SK-N-SH treated with all-trans-retinoic acid at 6 μM for 48 hours (cell line): ENCODE results near the gene CFAP74.

Experiments
- ATAC-seq: fragments of 200-7000 bp; cut with Tn5 transposase; 3 replicates; pipeline ENCODE4 v1.9.1; 2020; ENCODE audit warnings: mild to moderate bottlenecking, moderate library complexity
- ARNTL ChIP-seq: fragments of 450-650 bp; formaldehyde crosslinking; IDR thresholded peaks from 2 replicates; pipeline ENCODE4 v1.5.0; 2020; ENCODE audit warnings: low read depth, mild to moderate bottlenecking, moderate library complexity, borderline replicate concordance
- BACH2 ChIP-seq: fragments of 250-450 bp; sonication (Bioruptor Pico); IDR thresholded peaks from 2 replicates; pipeline ENCODE4 v1.9.0; 2021; ENCODE audit warnings: mild to moderate bottlenecking, borderline replicate concordance
- CSDC2 ChIP-seq: fragments of 250-450 bp; sonication (Bioruptor Pico); IDR thresholded peaks from 2 replicates; pipeline ENCODE4 v1.5.0; 2020; ENCODE audit warnings: mild to moderate bottlenecking, moderate library complexity
- ESRRG ChIP-seq: fragments of 250-450 bp; sonication (Bioruptor Pico); IDR thresholded peaks from 2 replicates; pipeline ENCODE4 v1.6.1; 2021; ENCODE audit warnings: mild to moderate bottlenecking
- GLIS3 ChIP-seq: fragments of 250-450 bp; sonication (Bioruptor Pico); IDR thresholded peaks from 2 replicates; pipeline ENCODE4 v1.5.0; 2020; ENCODE audit warnings: mild to moderate bottlenecking, moderate library complexity
- ISL1 ChIP-seq: fragments of 250-450 bp; sonication (Bioruptor Pico); IDR thresholded peaks from 2 replicates; pipeline ENCODE4 v2.1.2; 2022; ENCODE audit warnings: mild to moderate bottlenecking, moderate library complexity
- PATZ1 ChIP-seq: fragments of 250-450 bp; sonication (Bioruptor Pico); IDR thresholded peaks from 2 replicates; pipeline ENCODE4 v1.8.0; 2020; ENCODE audit warnings: mild to moderate bottlenecking, moderate library complexity, borderline replicate concordance
- POU6F1 ChIP-seq: fragments of 250-450 bp; sonication (Bioruptor Pico); IDR thresholded peaks from 2 replicates; pipeline ENCODE4 v1.8.0; 2021; ENCODE audit warnings: low read depth, mild to moderate bottlenecking, moderate library complexity, borderline replicate concordance
- RARB ChIP-seq: fragments of 250-450 bp; sonication (Bioruptor Pico); IDR thresholded peaks from 2 replicates; pipeline ENCODE4 v1.8.0; 2021; ENCODE audit warnings: mild to moderate bottlenecking, moderate library complexity
- TCF4 ChIP-seq: fragments of 250-450 bp; sonication (Bioruptor Pico); IDR thresholded peaks from 2 replicates; pipeline ENCODE4 v1.8.0; 2021; ENCODE audit warnings: mild to moderate bottlenecking, moderate library complexity, borderline replicate concordance
- TSHZ2 ChIP-seq: fragments of 250-450 bp; sonication (Bioruptor Pico); IDR thresholded peaks from 2 replicates; pipeline ENCODE4 v1.5.0; 2020; ENCODE audit warnings: mild to moderate bottlenecking, moderate library complexity
- ZC3H10 ChIP-seq: fragments of 250-450 bp; sonication (Bioruptor Pico); IDR thresholded peaks from 2 replicates; pipeline ENCODE4 v1.5.1; 2021; ENCODE audit warnings: mild to moderate bottlenecking, moderate library complexity
- ZFP3 ChIP-seq: fragments of 250-450 bp; sonication (Bioruptor Pico); IDR thresholded peaks from 2 replicates; pipeline ENCODE4 v1.5.0; 2020; ENCODE audit warnings: mild to moderate bottlenecking, moderate library complexity
- ZFP30 ChIP-seq: fragments of 450-650 bp; formaldehyde crosslinking; IDR thresholded peaks from 2 replicates; pipeline ENCODE4 v1.5.0; 2022; ENCODE audit warnings: mild to moderate bottlenecking, moderate library complexity
- ZNF565 ChIP-seq: fragments of 450-650 bp; formaldehyde crosslinking; conservative IDR thresholded peaks from 2 replicates; pipeline ENCODE4 v1.5.0; 2020; ENCODE audit warnings: low read depth, mild to moderate bottlenecking, moderate library complexity
- ZNF70 ChIP-seq: fragments of 450-650 bp; formaldehyde crosslinking; IDR thresholded peaks from 2 replicates; pipeline ENCODE4 v1.5.0; 2020; ENCODE audit warnings: mild to moderate bottlenecking, moderate library complexity
- ZNF8 ChIP-seq: fragments of 450-650 bp; formaldehyde crosslinking; IDR thresholded peaks from 2 replicates; pipeline ENCODE4 v1.5.0; 2020; ENCODE audit warnings: mild to moderate bottlenecking, moderate library complexity
- TF ChIP-seq, protein P1 (sequence below): fragments of 250-450 bp; sonication (Bioruptor Pico); IDR thresholded peaks from 2 replicates; pipeline ENCODE4 v1.5.1; 2021; ENCODE audit warnings: mild to moderate bottlenecking, moderate library complexity
- TF ChIP-seq, protein P2 (sequence below): fragments of 250-450 bp; sonication (Bioruptor Pico); IDR thresholded peaks from 2 replicates; pipeline ENCODE4 v1.5.1; 2020; ENCODE audit warnings: low read depth, mild to moderate bottlenecking, moderate library complexity

Gene CFAP74

GRCh38 chr1:1908506-1908791, 95.1 kb downstream of the CFAP74 start:
- ATAC-seq: peak; percentile 16

GRCh38 chr1:1907098-1907736, 96.4 kb downstream of the CFAP74 start:
- ATAC-seq: no peak
- TF ChIP-seq GLIS3 (CRISPR knock-in tag) (no peak), TCF4 (no peak), ISL1 (no peak), POU6F1 (CRISPR knock-in tag) (no peak), ZNF565 (CRISPR knock-in tag) (no peak), ZNF8 (CRISPR knock-in tag) (no peak), PATZ1 (CRISPR knock-in tag) (no peak), ARNTL (CRISPR knock-in tag) (no peak), ZFP30 (CRISPR knock-in tag) (no peak), TSHZ2 (no peak)
- TF ChIP-seq, protein P1, sequence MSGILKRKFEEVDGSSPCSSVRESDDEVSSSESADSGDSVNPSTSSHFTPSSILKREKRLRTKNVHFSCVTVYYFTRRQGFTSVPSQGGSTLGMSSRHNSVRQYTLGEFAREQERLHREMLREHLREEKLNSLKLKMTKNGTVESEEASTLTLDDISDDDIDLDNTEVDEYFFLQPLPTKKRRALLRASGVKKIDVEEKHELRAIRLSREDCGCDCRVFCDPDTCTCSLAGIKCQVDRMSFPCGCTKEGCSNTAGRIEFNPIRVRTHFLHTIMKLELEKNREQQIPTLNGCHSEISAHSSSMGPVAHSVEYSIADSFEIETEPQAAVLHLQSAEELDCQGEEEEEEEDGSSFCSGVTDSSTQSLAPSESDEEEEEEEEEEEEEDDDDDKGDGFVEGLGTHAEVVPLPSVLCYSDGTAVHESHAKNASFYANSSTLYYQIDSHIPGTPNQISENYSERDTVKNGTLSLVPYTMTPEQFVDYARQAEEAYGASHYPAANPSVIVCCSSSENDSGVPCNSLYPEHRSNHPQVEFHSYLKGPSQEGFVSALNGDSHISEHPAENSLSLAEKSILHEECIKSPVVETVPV (CRISPR knock-in tag): no peak
- TF ChIP-seq, all 23 proteins: peak for 0

More at GRCh38 chr1:1908506-1908791, 95.1 kb downstream of the CFAP74 start:
- TF ChIP-seq ESRRG (no peak), CSDC2 (no peak), ISL1 (no peak), ZFP3 (CRISPR knock-in tag) (no peak), BACH2 (CRISPR knock-in tag) (no peak)

DNA sequence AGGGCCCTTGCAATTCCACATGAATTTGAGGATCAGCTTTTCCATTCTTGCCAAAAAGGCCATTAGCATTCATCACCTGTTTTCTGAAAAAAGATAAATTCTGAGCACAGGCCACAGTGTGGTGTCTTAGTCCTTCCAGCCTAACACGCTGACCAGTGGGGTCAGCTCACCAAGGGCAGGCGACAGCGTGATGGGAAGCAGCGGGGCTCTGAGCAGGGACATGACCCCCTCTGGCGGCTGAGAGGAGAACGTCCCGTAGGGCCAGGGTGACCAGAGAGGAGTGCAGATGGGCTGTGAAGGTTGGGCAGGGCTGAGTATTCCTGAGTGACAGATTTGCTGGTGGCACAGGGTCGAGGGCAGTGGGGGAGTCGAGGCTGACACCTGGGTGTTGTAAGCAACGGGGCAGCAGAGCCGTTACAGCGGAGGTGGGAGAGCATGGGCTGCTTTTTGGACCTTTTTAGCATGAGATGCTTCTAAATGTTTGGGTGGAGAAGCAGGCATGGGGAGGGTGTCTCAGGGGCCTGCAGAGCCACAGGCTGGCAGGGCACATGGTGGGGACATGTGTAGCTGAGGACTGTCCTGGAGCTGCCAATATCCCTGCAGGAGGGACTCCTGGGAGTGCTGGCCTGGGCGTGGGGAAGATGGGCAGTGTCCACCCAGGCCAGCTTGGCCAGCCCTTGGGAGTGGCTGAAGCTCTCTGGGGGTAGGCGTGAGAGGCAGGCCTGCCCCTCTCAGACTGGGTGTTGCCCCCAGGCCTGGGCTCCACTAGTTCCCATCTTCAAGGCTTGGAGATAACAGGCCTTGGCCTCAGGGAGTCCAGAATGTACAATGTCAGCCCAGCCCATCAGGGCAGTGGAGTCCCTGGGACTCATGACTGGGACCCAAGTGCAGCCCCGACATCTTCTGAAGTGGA, 97.1 kb downstream of the CFAP74 start:
- ATAC-seq: peak; percentile 87
- TF ChIP-seq ZNF8 (CRISPR knock-in tag): no peak
- no peak for TF ChIP-seq ZFP3 (CRISPR knock-in tag)
- no peak for TF ChIP-seq POU6F1 (CRISPR knock-in tag)
- peak; percentile 59; the same call in 1 of the 2 replicates for TF ChIP-seq ZNF70 (CRISPR knock-in tag)
- TF ChIP-seq ESRRG: no peak
- no peak for TF ChIP-seq RARB
- TF ChIP-seq, protein P2, sequence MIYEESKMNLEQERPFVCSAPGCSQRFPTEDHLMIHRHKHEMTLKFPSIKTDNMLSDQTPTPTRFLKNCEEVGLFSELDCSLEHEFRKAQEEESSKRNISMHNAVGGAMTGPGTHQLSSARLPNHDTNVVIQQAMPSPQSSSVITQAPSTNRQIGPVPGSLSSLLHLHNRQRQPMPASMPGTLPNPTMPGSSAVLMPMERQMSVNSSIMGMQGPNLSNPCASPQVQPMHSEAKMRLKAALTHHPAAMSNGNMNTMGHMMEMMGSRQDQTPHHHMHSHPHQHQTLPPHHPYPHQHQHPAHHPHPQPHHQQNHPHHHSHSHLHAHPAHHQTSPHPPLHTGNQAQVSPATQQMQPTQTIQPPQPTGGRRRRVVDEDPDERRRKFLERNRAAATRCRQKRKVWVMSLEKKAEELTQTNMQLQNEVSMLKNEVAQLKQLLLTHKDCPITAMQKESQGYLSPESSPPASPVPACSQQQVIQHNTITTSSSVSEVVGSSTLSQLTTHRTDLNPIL: no peak
- no peak for TF ChIP-seq ZC3H10 (CRISPR knock-in tag)
- TF ChIP-seq ISL1: peak; percentile 22; the same call in 1 of the 2 replicates
- no peak for TF ChIP-seq PATZ1 (CRISPR knock-in tag)
- no peak for TF ChIP-seq ARNTL (CRISPR knock-in tag)
- no peak for TF ChIP-seq BACH2 (CRISPR knock-in tag)
- no peak for TF ChIP-seq ZFP30 (CRISPR knock-in tag)
- TF ChIP-seq TSHZ2: no peak
